ENCODE measurements around the gene GANC.

The GANC gene

GRCh38 chr15:42385980-42386700, 113.1 kb downstream of the GANC start:
- no peak for DNase-seq

GRCh38 chr15:42387603-42388002, 114.6 kb downstream of the GANC start:
- DNase-seq, result no peak

- DNase-seq, result no peak
Measured at GRCh38 chr15:42392309-42393024, 119.5 kb downstream of the GANC start.

- DNase-seq, result no peak
Measured at GRCh38 chr15:42394106-42394505, 121.1 kb downstream of the GANC start.

GRCh38 chr15:42395838-42396237, 122.8 kb downstream of the GANC start:
- DNase-seq, result no peak

GRCh38 chr15:42401544-42402454, 128.8 kb downstream of the GANC start:
- DNase-seq, result no peak

- no peak for DNase-seq
Measured at GRCh38 chr15:42402455-42403205, 129.6 kb downstream of the GANC start.

GRCh38 chr15:42403389-42403788, 130.4 kb downstream of the GANC start:
- no peak for DNase-seq

GRCh38 chr15:42404461-42405235, 131.6 kb downstream of the GANC start:
- no peak for DNase-seq

GRCh38 chr15:42405863-42406482, 133.0 kb downstream of the GANC start:
- no peak for DNase-seq
